Mesodermal cell (in vitro differentiated cells): ENCODE measurements around the gene UBE2C.
"Not testable (repeated sequence)": the region's sequence is repeated elsewhere in the genome, so short reads cannot be mapped to it uniquely, and the experiment has no call there.

ENCODE experiments used
- H3K27ac ChIP-seq: 2 replicates; pipeline ENCODE4 v1.7.0; 2013; ENCODE audit warnings: mild to moderate bottlenecking, low read depth, low read length, moderate library complexity; ENCODE audit not compliant: severe bottlenecking
- H3K36me3 ChIP-seq: 2 replicates; pipeline ENCODE4 v1.7.1; 2013; ENCODE audit warnings: mild to moderate bottlenecking, low read length, moderate library complexity; ENCODE audit not compliant: control insufficient read depth, insufficient read depth
- H3K4me1 ChIP-seq: one replicate; pipeline ENCODE4 v1.7.1; 2013; ENCODE audit warnings: mild to moderate bottlenecking, low read length; ENCODE audit not compliant: insufficient read depth, control insufficient read depth, poor library complexity, severe bottlenecking
- H3K4me3 ChIP-seq: 2 replicates; pipeline ENCODE4 v1.7.0; 2013; ENCODE audit warnings: low read length, control low read depth, mild to moderate bottlenecking; ENCODE audit not compliant: insufficient read depth, poor library complexity, severe bottlenecking; ENCODE audit errors: extremely low read depth
- H3K9me3 ChIP-seq: 2 replicates; pipeline ENCODE4 v1.7.1; 2013; ENCODE audit warnings: mild to moderate bottlenecking, low read length, moderate library complexity; ENCODE audit not compliant: control insufficient read depth
- WGBS, 2 experiments: methylation state at CpG; one replicate each; pipeline ENCODE4 v1.1.5; 2013; ENCODE audit warnings: missing lambda C conversion rate in 2 of 2; ENCODE audit not compliant: insufficient coverage in 2 of 2; 5-methylcytosine and 5-hydroxymethylcytosine counted together

The UBE2C gene

DNA sequence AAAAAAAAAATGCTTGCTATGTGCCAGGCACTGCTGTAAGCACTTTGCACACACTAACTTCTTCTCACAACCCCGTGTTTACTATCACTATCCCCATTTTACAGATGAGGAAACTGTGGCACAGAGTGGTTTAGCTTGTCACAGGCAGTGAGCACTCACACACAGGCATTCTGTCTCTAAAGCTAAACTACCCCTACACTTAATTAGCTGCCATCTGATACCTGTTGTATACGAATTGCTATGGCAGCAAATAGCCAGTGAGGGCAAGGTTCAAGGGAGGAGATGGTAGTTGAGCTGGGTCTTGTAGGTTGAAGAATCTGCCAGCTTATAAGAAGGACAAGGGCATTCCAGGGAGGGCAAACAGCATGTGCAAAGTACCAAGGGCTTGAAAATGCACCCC is 9.5 kb downstream of the UBE2C start:
- H3K4me3 ChIP-seq = no peak overlapping the region
- 75 to 79% methylated on average over 1 to 2 of the region's 2 CpGs for WGBS, 2 experiments
- H3K27ac ChIP-seq = no peak overlapping the region
- peaks cover 5% of the 10 kb centered on the region for H3K36me3 ChIP-seq
- peaks cover 29% of the 10 kb centered on the region for H3K4me1 ChIP-seq
- H3K9me3 ChIP-seq = no peaks in the 10 kb centered on the region

DNA sequence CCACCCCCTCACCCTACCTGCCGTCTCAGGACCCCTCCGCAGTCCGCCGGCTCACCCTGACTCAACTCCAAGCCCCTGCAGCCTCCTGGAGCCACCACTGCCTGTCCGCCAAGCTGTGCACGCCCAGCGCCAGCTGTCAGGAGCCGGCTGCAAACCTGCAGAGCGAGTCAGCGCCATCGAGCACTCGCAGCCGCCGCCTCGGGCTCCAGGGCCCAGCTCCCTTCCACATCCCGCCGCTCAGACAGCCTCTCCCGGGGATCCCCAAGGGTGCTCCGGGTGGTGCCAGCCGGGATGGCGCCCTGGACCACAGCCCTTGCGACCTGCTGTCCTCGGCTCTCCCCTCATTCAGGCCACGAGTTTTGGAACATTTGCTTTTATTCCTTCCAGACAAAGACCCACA is 10.4 kb downstream of the UBE2C start:
- 87 to 89% methylated on average over 20 to 24 of the region's 24 CpGs for WGBS, 2 experiments

DNA sequence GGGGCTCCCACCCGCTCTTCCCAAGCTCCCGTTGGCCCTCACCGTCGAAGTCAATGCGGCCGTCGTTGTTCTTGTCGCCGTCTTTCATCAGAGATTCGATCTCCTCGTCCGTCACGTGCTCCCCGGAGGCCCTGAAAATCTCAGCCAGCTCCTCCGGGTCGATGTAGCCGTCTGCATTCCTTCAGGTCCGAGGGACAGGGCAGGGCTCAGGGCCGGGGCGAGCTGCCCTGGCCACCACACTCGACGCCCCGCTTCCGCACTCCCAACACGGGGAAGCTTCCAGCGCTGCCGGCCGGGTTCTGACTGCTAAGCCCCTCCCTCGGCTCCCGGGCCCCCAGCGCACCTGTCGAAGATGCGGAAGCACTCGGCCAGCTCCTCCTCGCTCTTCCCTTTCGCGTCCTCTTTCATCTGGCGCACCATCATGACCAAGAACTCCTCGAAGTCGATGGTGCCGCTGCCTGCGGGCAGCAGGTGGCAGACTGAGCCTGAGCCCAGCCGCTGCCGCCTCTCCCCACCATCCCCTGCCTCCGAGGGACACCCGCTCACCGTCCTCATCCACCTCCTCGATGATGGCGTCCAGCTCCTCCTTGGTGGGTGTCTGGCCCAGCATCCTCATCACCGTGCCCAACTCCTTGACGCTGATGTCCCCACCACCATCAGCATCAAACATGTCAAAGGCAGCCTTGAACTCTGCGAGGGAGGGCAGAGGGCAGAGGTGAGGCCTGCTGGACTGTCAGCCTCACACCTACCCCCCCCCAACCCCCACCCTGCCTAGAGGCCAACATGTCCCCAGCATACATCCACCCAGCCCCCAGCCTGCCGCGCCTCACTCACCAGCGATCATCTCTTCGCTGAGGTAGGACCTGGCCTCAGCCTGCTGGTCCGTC is 11.7 kb downstream of the UBE2C start:
- Histone ChIP-seq H3K36me3 (no peaks in the 10 kb centered on the region), H3K4me3 (no peak overlapping the region), H3K9me3 (no peaks in the 10 kb centered on the region), H3K27ac (no peak overlapping the region), H3K4me1 (peaks cover 15% of the 10 kb centered on the region)
- 55 to 59% methylated on average over 50 to 57 of the region's 57 CpGs for WGBS, 2 experiments

More for the DNA sequence above, 10.4 kb downstream of the UBE2C start:
- H3K36me3 ChIP-seq = no peaks in the 10 kb centered on the region
- peaks cover 22% of the 10 kb centered on the region for H3K4me1 ChIP-seq
- no peaks in the 10 kb centered on the region for H3K9me3 ChIP-seq
- H3K27ac ChIP-seq = no peak overlapping the region
- H3K4me3 ChIP-seq = no peak overlapping the region

DNA sequence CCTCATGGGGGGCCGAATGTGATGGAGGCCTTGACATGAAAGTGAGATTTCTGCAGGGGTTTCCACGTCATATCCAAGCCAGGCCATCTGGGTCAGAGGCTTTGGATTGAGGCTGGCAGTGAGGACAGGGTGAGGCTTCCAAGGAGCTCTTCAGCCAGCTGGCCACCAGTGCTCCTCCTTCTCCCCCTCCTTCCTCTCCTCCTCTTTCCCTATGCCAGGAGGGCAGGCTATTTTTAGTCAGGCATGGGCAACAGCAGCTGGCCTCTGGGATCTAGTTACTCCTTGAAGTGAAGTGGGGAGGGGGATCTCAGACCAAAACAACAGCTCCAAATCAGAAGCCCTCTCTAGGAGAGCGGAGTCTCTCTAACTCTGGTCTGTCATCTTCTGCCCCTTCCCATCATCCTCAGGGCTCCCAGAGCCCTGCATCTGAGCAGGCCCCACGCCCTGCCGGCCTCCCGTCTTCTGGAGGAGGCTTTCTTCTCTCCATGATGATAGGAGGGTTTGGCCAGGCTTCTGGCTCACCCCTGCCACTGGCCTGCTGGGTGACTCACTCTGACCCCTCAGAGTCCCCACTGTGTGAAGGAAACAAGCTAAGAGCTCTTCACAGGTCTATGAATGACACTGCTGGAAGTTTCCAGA is 14.1 kb downstream of the UBE2C start:
- WGBS, 2 experiments = 53 to 82% methylated on average over 3 to 4 of the region's 6 CpGs
- peak overlapping the region; percentile 74 for H3K27ac ChIP-seq
- no peak overlapping the region for H3K4me3 ChIP-seq

DNA sequence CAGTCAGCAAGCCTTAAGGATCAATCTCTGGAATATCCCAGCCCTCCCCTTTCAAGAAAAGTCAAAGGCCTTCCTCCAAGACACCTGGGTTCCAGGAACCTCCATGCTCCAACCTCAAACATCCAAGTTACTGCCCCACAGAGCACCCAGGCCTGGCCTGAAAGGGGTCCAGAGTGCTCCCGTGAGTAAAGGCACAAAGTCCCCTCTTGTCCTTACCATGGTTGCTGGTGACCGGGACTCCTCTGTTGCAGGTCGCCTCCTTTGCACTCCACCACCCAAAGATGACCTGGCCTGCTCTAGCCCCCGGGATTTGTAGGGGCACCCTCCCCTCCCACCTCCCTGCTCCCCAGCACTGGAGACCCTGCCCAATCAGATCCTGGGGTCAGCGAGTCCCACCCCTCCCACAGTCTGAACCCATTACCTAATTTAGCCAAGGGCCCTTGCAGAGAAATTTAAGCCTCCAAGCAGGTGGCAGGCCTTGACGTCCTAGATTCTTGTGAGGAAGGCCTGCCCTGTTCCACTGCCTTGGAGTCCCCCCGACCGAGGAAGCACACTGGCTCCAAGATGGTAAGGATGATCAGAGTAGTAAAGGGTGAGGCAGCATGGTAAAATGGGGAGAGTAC is 14.7 kb downstream of the UBE2C start, which contains the start of gene TNNC2:
TSS of gene TNNC2 (minus strand) at position 283 of the 623 bp plus-strand sequence. CDS start at position 219, 64 bp downstream.
- 88 to 98% methylated on average over 5 to 7 of the region's 8 CpGs for WGBS, 2 experiments
- peak within 1 kb of the TSS; percentile 74 for H3K27ac ChIP-seq
- H3K4me1 ChIP-seq = peaks cover 15% of the 10 kb centered on the region
- no peaks in the 10 kb centered on the region for H3K36me3 ChIP-seq
- no peaks in the 10 kb centered on the region for H3K9me3 ChIP-seq
- H3K4me3 ChIP-seq = no peak within 1 kb of the TSS

More for the DNA sequence above, 14.1 kb downstream of the UBE2C start:
- no peaks in the 10 kb centered on the region for H3K36me3 ChIP-seq
- H3K9me3 ChIP-seq = no peaks in the 10 kb centered on the region
- peaks cover 15% of the 10 kb centered on the region for H3K4me1 ChIP-seq

DNA sequence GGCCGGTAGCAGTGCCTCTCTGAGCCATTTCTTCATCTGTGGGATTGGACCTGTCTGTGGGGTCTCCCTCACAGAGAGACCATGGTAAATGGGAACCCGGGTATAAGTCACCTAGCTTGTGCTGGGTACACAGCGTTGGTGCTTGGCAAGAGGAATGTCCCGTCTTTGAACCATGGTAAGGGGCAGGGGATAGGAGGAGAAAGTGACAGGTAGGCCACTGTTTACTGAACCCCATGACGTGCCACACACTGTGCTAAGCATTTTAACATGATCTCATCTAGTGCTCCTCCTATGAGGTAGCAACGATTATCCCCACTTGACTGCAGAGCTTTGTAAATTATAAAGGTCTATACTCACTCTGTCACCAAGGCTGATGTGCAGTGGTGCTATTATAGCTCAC is 15.3 kb downstream of the UBE2C start:
- no peaks in the 10 kb centered on the region for H3K9me3 ChIP-seq
- 85 to 100% methylated on average over 4 to 5 of the region's 6 CpGs for WGBS, 2 experiments
- H3K4me3 ChIP-seq = no peak overlapping the region
- peaks cover 15% of the 10 kb centered on the region for H3K4me1 ChIP-seq
- no peaks in the 10 kb centered on the region for H3K36me3 ChIP-seq
- no peak overlapping the region for H3K27ac ChIP-seq

DNA sequence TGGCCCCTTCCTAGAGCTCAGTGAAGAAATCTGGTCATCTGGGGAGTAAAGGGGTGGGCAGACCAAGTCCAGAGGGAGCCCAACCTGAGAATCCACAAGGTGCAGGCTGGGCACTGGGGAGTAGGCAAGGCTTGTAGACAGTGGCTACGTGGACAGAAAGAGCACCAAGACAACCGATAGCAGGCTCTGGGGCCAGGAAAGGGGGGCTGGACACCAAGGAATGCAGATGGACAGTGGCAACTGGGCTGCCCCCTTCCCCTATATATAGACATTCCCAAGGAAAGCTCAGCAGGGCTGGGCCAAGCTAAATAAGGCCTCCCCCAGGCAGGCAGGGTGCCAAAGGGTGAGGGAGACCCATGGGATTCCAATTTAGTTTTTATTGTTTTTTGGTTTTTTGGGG is 16.1 kb downstream of the UBE2C start:
- Histone ChIP-seq H3K27ac (no peak overlapping the region), H3K4me1 (peaks cover 11% of the 10 kb centered on the region), H3K4me3 (no peak overlapping the region), H3K36me3 (no peaks in the 10 kb centered on the region), H3K9me3 (no peaks in the 10 kb centered on the region)
- WGBS, 2 experiments = 85 to 100% methylated on average over 1 to 2 of the region's 2 CpGs

DNA sequence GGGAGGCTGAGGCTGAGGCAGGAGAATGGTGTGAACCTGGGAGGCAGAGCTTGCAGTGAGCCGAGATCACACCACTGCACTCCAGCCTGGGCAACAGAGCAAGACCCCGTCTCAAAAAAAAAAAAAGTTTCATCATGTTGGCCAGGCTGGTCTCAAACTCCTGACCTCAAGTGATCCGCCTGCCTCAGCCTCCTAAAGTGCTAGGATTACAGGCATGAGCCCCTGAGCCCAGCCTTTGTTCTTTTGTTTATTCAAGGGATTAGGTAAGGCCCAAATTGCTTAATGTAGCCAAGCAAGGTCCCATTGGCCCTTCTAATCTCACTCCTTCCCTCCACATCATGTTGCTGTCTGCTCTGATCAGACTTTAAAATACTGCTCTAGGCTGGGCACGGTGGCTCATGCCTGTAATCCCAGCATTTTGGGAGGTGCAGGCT is 17.2 kb downstream of the UBE2C start:
- H3K9me3 ChIP-seq, H3K36me3 ChIP-seq, H3K4me3 ChIP-seq, H3K27ac ChIP-seq: not testable (repeated sequence)
- WGBS, 2 experiments = 80 to 88% methylated on average over 3 of the region's 4 CpGs
- H3K4me1 ChIP-seq = peaks cover 13% of the 10 kb centered on the region

DNA sequence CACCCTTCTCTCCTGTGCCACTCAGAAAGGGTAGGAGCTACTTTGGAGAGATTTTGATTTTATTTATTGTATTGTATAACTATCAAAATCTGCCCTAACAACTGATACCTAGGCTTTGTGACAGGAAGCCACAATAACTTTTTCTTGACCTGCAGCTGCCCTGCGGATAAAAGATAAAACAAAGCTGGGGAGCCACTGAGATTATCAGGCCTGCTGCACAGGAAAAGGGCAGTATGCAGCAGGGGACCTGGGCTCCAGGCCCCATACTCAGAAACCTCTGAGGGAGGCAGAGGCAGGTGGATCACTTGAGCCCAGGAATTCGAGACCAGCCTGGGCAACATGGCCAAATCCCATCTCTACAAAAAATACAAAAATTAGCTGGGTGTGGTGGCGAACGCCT is 20.2 kb downstream of the UBE2C start:
- peaks cover 12% of the 10 kb centered on the region for H3K36me3 ChIP-seq
- no peaks in the 10 kb centered on the region for H3K9me3 ChIP-seq
- WGBS, 2 experiments = 88 to 90% methylated on average over 1 to 2 of the region's 4 CpGs
- H3K27ac ChIP-seq = no peak overlapping the region
- no peak overlapping the region for H3K4me3 ChIP-seq
- peaks cover 12% of the 10 kb centered on the region for H3K4me1 ChIP-seq

DNA sequence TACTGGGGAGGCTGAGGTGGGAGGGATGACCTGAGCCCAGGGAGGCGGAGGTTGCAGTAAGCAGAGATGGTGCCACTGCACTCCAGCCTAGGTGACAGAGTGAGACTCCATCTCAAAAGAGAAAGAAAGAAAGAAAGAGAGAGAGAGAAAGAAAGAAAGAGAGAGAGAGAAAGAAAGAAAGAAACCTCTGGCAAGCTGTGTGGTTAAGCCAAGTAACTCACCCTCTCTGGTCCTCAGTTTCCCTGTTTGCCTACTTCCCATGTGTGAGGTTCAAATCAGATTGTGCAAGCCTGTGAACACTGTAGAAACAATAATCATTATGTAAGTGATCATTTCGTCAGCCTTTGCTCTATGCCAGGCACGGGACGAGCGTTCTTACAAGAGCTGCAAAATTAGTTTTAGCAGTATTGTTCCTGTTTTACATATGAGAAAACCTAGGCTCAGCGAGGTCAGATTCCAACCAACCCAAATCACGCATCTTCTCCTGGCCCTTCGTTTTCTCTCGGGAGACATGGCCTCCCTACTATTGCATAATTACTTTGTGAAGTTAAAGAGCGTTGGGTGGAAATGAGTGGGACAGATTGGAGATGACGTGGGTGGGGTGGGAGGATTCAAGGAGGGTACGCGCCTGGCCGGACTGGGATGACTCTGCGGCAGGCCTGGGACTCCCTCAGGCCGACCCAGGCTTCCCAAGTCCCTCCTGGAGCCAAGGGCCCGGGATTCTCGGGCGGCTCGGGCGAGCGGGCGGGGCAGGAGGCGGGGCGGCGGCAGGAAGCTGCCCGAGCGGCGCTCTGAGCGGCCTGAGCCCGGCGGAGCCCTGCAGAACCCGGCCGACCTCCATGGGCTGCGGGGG is 20.8 kb downstream of the UBE2C start, which contains the start of gene SNX21:
TSS of gene SNX21 (plus strand) at position 770 of the 853 bp plus-strand sequence. CDS start 121 bp downstream, outside the sequence.
- Histone ChIP-seq H3K36me3 (peaks cover 16% of the 10 kb centered on the region), H3K4me3 (peak within 1 kb of the TSS; percentile 64), H3K27ac (peak within 1 kb of the TSS; percentile 76), H3K4me1 (peaks cover 12% of the 10 kb centered on the region), H3K9me3 (no peaks in the 10 kb centered on the region)
- WGBS, 2 experiments = 15 to 20% methylated on average over 22 to 25 of the region's 35 CpGs
